HFFc6 (cell line): ENCODE results near the gene SMAD9. TPM values are rescaled to one million over a fixed set of nuclear protein-coding genes. Genes with fewer than 3 reads are reported as not detected.

ENCODE experiments used
- total RNA-seq, 6 experiments: library from RNA; stranded (reverse); fragmentation: NEBNext Ultra II Directional; extraction: Animal tissue kit (Norgen Biotek cat#: 25700); gene quantifications; 2 replicates in 1 of 6; 3 replicates in 5 of 6; pipeline ENCODE4 v1.2.3, GENCODE V29; 2021

Gene SMAD9
- total RNA-seq, 6 experiments from 2014 or later, result 10.7 to 22.5 (median 17.9) TPM

Other genes with a start within 250 kb of the SMAD9 start
- gene SERTM1, start 246.2 kb downstream of the SMAD9 start, total RNA-seq, result not detected
- 1 to 10 TPM; 3.4 to 4.6 (median 3.9) TPM for gene RFXAP, start 101.0 kb downstream of the SMAD9 start, total RNA-seq
- gene ALG5, start 79.1 kb upstream of the SMAD9 start, total RNA-seq, result 10 to 100 TPM; 31.0 to 41.9 (median 33.4) TPM
- gene EXOSC8, start 80.5 kb upstream of the SMAD9 start, total RNA-seq, result 10 to 100 TPM; 23.2 to 37.8 (median 36.2) TPM
- gene SUPT20H, start 139.4 kb upstream of the SMAD9 start, total RNA-seq, result 10 to 100 TPM; 46.5 to 55.4 (median 50.2) TPM
- gene CSNK1A1L, start 185.4 kb upstream of the SMAD9 start, total RNA-seq, result not detected